T-helper 17 cell (primary cell): Measurements from ENCODE around the gene CDC42BPG. TPM values are rescaled to one million over a fixed set of nuclear protein-coding genes. Genes with fewer than 3 reads are reported as not detected.

Experiments used
- ATAC-seq: fragments of 150-1000 bp; cut with Tn5 transposase; 2 replicates; pipeline ENCODE4 v1.10.0; 2021; ENCODE audit warnings: mild to moderate bottlenecking, moderate library complexity
- DNase-seq, 3 donors: peaks; one replicate each; pipeline versions ENCODE4 v3.0.0 to v3.0.0-alpha.2; 2020 to 2021
- H3K9me3 ChIP-seq: one replicate; pipeline ENCODE4 v1.7.0; 2013; ENCODE audit warnings: low read length, mild to moderate bottlenecking; ENCODE audit not compliant: control insufficient read depth, poor library complexity, severe bottlenecking
- H3K27ac Mint-ChIP-seq: one replicate; pipeline ENCODE4 v1.8.0; 2022; ENCODE audit warnings: mild to moderate bottlenecking, moderate library complexity, mixed read lengths
- H3K27me3 Mint-ChIP-seq: one replicate; pipeline ENCODE4 v1.8.0; 2022; ENCODE audit warnings: mixed read lengths
- H3K36me3 Mint-ChIP-seq: one replicate; pipeline ENCODE4 v1.8.0; 2022; ENCODE audit warnings: low read depth, mixed read lengths
- H3K4me1 Mint-ChIP-seq: one replicate; pipeline ENCODE4 v1.8.0; 2022; ENCODE audit warnings: mild to moderate bottlenecking, mixed read lengths
- H3K4me3 Mint-ChIP-seq: one replicate; pipeline ENCODE4 v1.8.0; 2022; ENCODE audit warnings: mild to moderate bottlenecking, moderate library complexity, mixed read lengths
- total RNA-seq, 4 donors: library from RNA in 2 of 4; stranded (reverse) in 2 of 4; gene quantifications; one replicate each; pipeline ENCODE4 v1.2.3 and lab custom pipeline; 2022 to 2026

CDC42BPG gene, protein sequence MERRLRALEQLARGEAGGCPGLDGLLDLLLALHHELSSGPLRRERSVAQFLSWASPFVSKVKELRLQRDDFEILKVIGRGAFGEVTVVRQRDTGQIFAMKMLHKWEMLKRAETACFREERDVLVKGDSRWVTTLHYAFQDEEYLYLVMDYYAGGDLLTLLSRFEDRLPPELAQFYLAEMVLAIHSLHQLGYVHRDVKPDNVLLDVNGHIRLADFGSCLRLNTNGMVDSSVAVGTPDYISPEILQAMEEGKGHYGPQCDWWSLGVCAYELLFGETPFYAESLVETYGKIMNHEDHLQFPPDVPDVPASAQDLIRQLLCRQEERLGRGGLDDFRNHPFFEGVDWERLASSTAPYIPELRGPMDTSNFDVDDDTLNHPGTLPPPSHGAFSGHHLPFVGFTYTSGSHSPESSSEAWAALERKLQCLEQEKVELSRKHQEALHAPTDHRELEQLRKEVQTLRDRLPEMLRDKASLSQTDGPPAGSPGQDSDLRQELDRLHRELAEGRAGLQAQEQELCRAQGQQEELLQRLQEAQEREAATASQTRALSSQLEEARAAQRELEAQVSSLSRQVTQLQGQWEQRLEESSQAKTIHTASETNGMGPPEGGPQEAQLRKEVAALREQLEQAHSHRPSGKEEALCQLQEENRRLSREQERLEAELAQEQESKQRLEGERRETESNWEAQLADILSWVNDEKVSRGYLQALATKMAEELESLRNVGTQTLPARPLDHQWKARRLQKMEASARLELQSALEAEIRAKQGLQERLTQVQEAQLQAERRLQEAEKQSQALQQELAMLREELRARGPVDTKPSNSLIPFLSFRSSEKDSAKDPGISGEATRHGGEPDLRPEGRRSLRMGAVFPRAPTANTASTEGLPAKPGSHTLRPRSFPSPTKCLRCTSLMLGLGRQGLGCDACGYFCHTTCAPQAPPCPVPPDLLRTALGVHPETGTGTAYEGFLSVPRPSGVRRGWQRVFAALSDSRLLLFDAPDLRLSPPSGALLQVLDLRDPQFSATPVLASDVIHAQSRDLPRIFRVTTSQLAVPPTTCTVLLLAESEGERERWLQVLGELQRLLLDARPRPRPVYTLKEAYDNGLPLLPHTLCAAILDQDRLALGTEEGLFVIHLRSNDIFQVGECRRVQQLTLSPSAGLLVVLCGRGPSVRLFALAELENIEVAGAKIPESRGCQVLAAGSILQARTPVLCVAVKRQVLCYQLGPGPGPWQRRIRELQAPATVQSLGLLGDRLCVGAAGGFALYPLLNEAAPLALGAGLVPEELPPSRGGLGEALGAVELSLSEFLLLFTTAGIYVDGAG (N-terminal part only)
- 1 to 10 TPM; 4.0 to 7.7 TPM for total RNA-seq
- total RNA-seq (lab: John Stamatoyannopoulos, UW) = 9.5 to 24.4 reads per million in 2 donors

DNA sequence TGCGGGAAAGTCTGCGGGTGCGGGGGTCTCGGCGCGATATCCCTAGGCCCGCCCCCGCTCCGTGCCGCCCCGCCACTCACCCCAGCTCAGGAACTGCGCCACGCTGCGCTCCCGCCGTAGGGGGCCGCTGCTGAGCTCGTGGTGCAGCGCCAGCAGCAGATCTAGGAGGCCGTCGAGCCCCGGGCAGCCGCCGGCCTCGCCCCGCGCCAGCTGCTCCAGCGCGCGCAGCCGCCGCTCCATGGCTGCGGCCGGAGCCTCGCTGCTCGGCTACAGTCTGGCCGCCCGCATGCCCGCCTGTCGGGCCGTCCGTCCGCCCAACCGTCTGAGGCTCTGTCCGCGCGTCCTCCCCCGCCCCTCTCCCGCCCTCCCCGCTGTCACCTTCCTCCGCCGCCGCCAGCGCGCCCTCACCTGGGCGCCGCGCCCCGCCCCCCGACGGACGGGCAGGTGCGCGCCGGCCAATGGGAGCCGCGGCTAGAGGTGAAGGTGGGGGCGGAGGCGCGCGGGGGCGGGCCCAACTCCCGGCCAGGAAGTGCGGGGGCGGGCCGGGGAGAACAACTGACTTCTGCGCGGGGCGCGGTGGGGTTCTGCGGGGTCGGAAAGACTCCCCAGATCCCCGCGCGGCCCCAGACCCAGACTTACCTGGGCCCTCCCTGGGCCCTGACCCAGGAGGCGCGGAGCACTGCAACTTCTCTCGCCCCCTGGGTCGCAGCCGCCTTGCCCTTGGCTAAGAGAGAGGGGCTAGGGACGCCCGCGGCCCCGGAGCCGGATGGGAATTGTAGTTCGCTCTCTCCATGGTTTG lies at the start of gene CDC42BPG:
Gene CDC42BPG, minus strand, starts transcription at position 324 of the 799 bp plus-strand sequence. Its CDS starts 84 bp downstream, at position 240.
- DNase-seq (peak; percentile 67 to 77 (median 74)), ATAC-seq (peak; percentile 77)
- H3K36me3 Mint-ChIP-seq = peaks cover under 1% of the 10 kb centered on the region
- no peaks in the 10 kb centered on the region for H3K27me3 Mint-ChIP-seq
- H3K9me3 ChIP-seq = no peaks in the 10 kb centered on the region
- H3K4me3 Mint-ChIP-seq = peak within 1 kb of the TSS; percentile 84
- peak within 1 kb of the TSS; percentile 41 for H3K27ac Mint-ChIP-seq
- peaks cover 23% of the 10 kb centered on the region for H3K4me1 Mint-ChIP-seq

DNA sequence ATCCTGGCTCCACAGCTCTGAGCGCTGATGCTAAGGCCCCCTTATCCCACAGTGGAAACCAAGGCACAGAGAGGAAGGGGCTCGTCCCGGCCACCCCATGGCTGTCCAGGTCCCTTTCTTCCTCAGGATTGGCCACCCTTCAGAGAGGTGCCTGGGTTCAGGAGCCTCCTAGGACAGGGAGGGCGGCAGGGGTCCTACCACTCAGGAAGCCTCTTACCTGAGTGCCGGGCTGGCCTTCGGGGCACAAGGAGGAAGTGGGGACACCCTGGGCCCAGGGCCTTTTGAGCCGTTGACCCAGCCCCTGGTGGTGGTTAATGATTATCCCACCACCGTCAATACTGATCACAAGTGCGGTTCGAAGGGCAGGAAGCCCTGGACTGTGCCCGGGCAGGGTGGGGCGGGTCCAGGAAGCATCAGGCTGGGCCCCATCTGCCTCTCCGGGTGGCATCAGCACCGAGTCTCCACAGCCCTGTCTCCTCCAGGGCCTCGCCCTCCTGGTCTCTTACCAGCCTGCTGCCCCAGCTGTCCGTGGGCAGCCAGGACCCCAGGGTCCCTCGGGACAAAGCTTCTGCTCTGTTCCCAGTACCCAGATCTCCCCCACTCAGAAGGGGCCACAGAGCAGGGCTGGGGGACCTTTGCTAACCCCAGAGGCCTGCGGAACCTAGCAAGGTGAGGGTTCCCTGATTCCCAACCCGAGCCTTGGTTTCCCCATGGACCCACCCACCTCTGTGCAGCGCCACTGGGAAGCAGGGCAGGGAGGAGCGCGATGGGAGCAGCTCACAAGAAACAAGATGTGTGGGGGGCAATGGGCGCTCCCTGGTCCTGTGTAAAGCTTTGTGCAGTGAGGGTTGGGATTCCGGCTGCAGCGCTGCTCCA lies 49.0 kb upstream of the CDC42BPG start:
- DNase-seq = no peak

DNA sequence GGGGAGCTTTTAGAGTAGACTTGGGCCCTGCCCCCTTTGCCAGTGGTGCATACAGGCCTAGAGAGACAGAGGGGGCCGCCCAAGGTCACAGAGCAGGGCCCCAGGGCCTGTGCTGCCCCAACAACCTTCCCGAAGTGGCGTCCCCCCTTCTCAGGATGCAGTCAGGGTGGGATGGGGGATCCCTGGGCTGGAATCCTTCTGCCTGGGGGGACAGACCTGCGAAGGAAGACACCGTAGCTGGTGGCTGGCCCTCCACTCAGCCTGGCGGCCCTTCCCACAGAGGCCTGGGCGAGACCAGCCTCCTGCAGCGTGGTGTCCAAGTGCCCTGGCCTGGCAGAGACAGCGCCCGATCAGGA lies 48.4 kb upstream of the CDC42BPG start:
- Mint-ChIP-seq H3K27me3 (no peaks in the 10 kb centered on the region), H3K4me3 (no peak overlapping the region), H3K4me1 (peaks cover 18% of the 10 kb centered on the region), H3K36me3 (no peaks in the 10 kb centered on the region), H3K27ac (no peak overlapping the region)
- DNase-seq (no peak), ATAC-seq (no peak)
- H3K9me3 ChIP-seq = no peaks in the 10 kb centered on the region

More for the DNA sequence above, 49.0 kb upstream of the CDC42BPG start:
- H3K9me3 ChIP-seq = no peaks in the 10 kb centered on the region
- H3K27ac Mint-ChIP-seq = no peak overlapping the region
- peaks cover 13% of the 10 kb centered on the region for H3K4me1 Mint-ChIP-seq
- H3K4me3 Mint-ChIP-seq = no peak overlapping the region
- ATAC-seq = peak; percentile 2
- no peaks in the 10 kb centered on the region for H3K36me3 Mint-ChIP-seq
- no peaks in the 10 kb centered on the region for H3K27me3 Mint-ChIP-seq

DNA sequence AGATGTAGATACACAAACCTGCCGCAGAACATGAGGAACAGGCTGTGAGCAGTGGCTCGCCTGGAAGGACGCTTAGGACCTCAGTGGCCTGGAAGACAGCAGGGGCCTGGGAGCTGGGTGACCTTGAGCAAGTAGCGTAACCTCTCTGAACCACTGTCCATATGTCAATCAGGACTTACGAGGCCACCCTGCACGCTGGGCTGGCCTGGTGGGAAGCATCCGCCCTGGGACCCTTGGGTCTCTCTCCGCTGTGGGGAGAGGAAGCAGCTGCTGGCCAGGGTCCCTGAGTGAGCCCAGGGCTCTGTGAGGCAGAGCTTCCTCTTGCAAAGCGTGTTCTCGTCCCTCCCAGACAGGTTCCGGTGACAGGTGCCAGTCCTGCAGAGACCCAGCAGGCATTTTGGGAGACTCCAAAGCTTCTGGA lies 48.0 kb upstream of the CDC42BPG start:
- H3K4me1 Mint-ChIP-seq = peaks cover 19% of the 10 kb centered on the region
- no peaks in the 10 kb centered on the region for H3K36me3 Mint-ChIP-seq
- ATAC-seq (no peak), DNase-seq (no peak)
- H3K9me3 ChIP-seq = no peaks in the 10 kb centered on the region
- H3K27ac Mint-ChIP-seq = no peak overlapping the region
- H3K4me3 Mint-ChIP-seq = no peak overlapping the region
- no peaks in the 10 kb centered on the region for H3K27me3 Mint-ChIP-seq

DNA sequence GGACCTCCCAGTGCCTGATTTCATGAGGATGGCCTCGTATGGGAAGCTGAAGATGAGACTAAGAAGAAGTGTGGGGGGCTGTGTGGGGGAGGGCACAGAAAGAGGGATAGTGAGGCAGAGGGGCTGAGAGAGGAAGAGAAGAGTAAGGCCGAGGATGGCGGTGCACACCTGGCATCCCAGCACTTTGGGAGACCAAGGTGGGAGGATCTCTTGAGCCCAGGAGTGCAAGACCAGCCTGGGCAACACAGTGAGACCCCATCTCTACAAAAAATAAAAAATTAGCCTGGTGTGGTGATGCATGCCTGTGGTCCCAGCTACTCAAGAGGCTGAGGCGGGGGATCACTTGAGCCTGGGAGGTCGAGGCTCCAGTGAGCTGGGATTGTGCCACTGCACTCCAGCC lies 47.4 kb upstream of the CDC42BPG start:
- no peak overlapping the region for H3K27ac Mint-ChIP-seq
- no peak for DNase-seq
- no peaks in the 10 kb centered on the region for H3K36me3 Mint-ChIP-seq
- ATAC-seq = no peak
- H3K27me3 Mint-ChIP-seq = no peaks in the 10 kb centered on the region
- H3K4me1 Mint-ChIP-seq = peaks cover 21% of the 10 kb centered on the region
- no peak overlapping the region for H3K4me3 Mint-ChIP-seq
- no peaks in the 10 kb centered on the region for H3K9me3 ChIP-seq

DNA sequence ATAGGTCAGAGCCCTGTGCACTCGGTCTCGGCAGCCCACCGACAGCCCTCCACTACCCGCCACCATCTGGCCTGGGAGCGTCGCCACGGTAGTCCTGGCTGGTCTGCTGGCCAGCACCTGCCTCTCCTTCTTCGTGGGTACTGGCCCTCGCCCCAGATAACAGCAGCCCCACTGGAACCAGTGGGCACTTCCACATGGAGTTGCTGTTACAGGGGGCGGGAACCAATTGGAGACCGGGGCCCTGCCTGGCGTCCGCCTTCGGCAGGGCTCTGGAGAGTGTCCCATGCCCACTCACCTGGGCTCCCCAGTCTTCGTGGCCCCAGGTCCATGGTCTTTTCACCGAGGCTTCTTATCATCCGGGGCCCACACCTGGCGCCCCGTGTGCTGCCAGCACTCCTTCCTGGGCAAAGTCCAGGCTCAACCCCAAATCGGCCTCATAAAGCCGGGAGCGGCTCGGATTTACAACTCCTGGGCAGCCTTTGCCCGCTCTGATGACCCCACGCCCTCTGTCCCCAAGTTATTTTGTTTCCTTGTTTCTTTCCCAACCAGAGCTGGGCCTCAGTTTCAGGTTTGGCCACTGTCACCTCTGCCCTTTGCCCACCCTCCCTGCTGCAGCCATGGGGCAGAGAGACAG lies 46.9 kb upstream of the CDC42BPG start:
- ATAC-seq = no peak
- H3K9me3 ChIP-seq = no peaks in the 10 kb centered on the region
- H3K4me3 Mint-ChIP-seq = no peak overlapping the region
- H3K4me1 Mint-ChIP-seq = peaks cover 21% of the 10 kb centered on the region
- no peak overlapping the region for H3K27ac Mint-ChIP-seq
- H3K27me3 Mint-ChIP-seq = no peaks in the 10 kb centered on the region
- no peaks in the 10 kb centered on the region for H3K36me3 Mint-ChIP-seq
- DNase-seq = no peak

DNA sequence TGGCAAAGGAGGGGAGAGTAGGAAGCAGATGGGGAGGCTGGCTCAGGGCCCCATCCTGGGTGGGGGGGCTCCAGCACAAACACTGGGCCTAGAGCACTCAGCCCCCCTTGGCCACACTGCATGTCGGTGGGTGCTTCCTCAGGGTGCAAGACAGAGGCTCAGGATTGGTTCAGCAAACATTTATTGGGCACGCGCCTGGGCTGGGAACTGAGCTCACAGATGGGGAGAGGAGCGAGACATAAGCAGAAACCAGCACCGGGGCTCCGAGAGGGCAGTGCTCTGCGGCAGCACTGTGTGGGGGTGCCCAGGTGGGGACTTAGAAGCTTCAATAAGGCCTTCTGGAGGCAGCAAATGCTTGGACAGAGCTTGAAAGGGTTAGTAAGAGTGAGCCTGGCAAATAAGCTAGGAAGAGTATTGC lies 46.1 kb upstream of the CDC42BPG start:
- no peak overlapping the region for H3K4me3 Mint-ChIP-seq
- no peak for ATAC-seq
- H3K4me1 Mint-ChIP-seq = peaks cover 22% of the 10 kb centered on the region
- no peaks in the 10 kb centered on the region for H3K27me3 Mint-ChIP-seq
- no peak for DNase-seq
- no peak overlapping the region for H3K27ac Mint-ChIP-seq
- no peaks in the 10 kb centered on the region for H3K36me3 Mint-ChIP-seq
- H3K9me3 ChIP-seq = no peaks in the 10 kb centered on the region

DNA sequence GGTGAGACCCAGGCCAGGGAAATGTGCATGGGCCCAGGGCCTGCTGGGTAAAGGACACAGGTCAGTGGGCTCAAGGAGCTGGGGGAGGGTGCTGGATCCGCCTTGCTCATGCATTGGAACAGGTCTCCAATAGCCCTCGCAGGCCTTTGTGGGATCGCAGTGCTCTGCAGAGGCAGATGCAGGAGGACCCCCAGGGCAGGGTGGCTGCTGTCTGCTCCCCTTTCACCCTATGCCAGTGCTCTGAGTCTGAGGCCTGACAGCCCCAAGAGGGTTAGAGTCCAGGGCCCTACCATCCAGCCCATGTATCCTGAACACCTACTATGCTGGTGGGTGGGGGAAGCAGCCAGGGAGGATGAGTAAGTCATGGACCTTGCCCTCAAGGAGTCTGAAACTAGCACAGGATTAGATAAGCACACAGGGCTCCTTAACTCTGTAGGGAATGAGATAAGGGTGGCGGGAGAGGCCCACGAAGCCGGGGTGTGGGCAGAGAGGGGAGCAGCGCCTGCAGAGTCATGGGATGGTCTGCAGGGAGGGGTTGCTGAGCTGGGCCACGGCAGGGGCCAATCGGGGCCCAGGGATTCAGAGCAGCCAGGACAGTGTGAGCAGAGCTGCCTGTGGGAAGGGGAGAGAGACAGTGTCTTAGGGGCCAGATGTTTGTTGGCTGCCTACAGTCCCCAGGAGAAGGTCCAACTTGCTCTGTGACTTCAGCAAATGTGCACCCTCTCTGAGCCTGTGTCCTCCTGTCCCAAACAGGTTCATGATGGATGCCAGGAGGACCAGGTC lies 44.5 kb upstream of the CDC42BPG start:
- Mint-ChIP-seq H3K4me1 (peaks cover 25% of the 10 kb centered on the region), H3K27ac (no peak overlapping the region), H3K27me3 (no peaks in the 10 kb centered on the region), H3K36me3 (no peaks in the 10 kb centered on the region), H3K4me3 (no peak overlapping the region)
- H3K9me3 ChIP-seq = no peaks in the 10 kb centered on the region
- no peak for DNase-seq
- ATAC-seq = no peak

DNA sequence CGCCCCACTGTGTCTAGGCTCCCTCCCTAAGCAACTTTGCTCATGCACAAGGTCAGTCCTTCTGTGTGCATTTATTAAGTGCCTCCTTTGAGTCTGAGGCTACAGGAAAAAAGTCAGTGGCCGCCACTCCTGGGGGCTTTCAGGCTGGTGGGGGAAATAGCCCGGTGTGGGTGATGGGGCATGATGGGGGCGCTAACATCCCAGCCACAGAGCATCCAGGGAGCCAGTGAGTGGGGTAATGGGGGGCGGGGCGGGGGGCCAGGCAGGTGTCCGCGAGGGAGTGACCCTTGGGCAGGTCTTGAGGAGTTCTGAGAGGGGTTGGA lies 43.9 kb upstream of the CDC42BPG start:
- Mint-ChIP-seq H3K27me3 (no peaks in the 10 kb centered on the region), H3K4me1 (peaks cover 25% of the 10 kb centered on the region), H3K36me3 (no peaks in the 10 kb centered on the region), H3K4me3 (peak overlapping the region; percentile 85), H3K27ac (peak overlapping the region; percentile 51)
- ATAC-seq (no peak), DNase-seq (no peak)
- no peaks in the 10 kb centered on the region for H3K9me3 ChIP-seq

DNA sequence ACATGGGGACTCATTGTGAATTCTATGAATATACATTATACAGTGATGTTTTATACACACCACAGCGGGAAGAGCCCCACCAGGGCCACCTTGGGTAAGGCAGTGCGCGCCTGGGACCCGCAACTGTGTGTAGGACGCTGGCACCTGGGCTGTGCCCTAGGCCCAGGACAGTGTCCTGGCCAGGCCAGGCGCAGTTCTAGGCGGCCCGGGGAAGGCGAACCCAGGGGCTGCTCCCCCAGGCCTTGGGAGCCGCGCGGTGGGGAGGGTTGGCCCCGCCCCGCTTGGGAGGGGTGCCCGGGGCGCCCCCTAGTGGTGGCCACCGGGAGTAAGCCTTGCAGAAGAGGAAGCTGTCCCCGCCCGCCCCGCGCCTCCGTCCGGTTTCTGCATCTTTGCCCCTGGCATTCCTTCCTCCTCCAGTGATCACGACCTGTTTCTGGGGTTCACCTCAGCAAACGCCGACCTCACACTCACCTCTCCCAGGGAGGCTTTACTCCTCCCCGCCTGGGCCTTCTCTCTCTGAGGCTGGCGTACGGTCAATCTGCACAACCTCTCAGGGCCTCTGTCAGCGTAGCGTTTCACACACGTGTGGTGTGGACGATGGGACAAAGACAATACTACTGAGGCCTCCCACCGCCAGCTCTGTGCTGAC lies 43.4 kb upstream of the CDC42BPG start:
- peak overlapping the region; percentile 51 for H3K27ac Mint-ChIP-seq
- DNase-seq = peak; percentile 79 to 88 (median 86)
- peak overlapping the region; percentile 85 for H3K4me3 Mint-ChIP-seq
- H3K27me3 Mint-ChIP-seq = no peaks in the 10 kb centered on the region
- H3K36me3 Mint-ChIP-seq = no peaks in the 10 kb centered on the region
- peak; percentile 84 for ATAC-seq
- H3K9me3 ChIP-seq = no peaks in the 10 kb centered on the region
- H3K4me1 Mint-ChIP-seq = peaks cover 25% of the 10 kb centered on the region
